ENCODE results near the gene CMA1.
"Not testable (repeated sequence)": the region's sequence is repeated elsewhere in the genome, so short reads cannot be mapped to it uniquely, and the experiment has no call there.

The CMA1 gene

GRCh38 chr14:24508155-24508840 is at the start of gene CMA1:
Gene CMA1, minus strand, starts transcription at chr14:24508265. Its CDS starts 30 bp downstream, at chr14:24508235.
- DNase-seq (ENCODE audit: low spot score), result no peak

GRCh38 chr14:24556756-24557155 is 48.7 kb upstream of the CMA1 start:
- DNase-seq (ENCODE audit: low spot score), result no peak

GRCh38 chr14:24549064-24549463 is 41.0 kb upstream of the CMA1 start:
- not testable (repeated sequence) for DNase-seq (ENCODE audit: low spot score)

- no peak for DNase-seq (ENCODE audit: low spot score)
These were observed 34.4 kb upstream of the CMA1 start for GRCh38 chr14:24542346-24542936.

- no peak for DNase-seq (ENCODE audit: low spot score)
These were observed 27.7 kb upstream of the CMA1 start for GRCh38 chr14:24535737-24536136.

GRCh38 chr14:24534286-24534685 is 26.2 kb upstream of the CMA1 start:
- no peak for DNase-seq (ENCODE audit: low spot score)

GRCh38 chr14:24525877-24526620 is 18.0 kb upstream of the CMA1 start:
- not testable (repeated sequence) for DNase-seq (ENCODE audit: low spot score)

- DNase-seq (ENCODE audit: low spot score), result no peak
These were observed 10.8 kb upstream of the CMA1 start for GRCh38 chr14:24518851-24519250.

GRCh38 chr14:24514209-24514608 is 6.1 kb upstream of the CMA1 start:
- DNase-seq (ENCODE audit: low spot score), result no peak

GRCh38 chr14:24513009-24513408 is 4.9 kb upstream of the CMA1 start:
- DNase-seq (ENCODE audit: low spot score), result peak; percentile 9

- DNase-seq (ENCODE audit: low spot score), result no peak
These were observed 1.6 kb downstream of the CMA1 start for GRCh38 chr14:24506443-24506842.

- DNase-seq (ENCODE audit: low spot score), result no peak
These were observed 3.6 kb downstream of the CMA1 start for GRCh38 chr14:24504425-24504950.

GRCh38 chr14:24491586-24492408 is 16.3 kb downstream of the CMA1 start:
- not testable (repeated sequence) for DNase-seq (ENCODE audit: low spot score)

GRCh38 chr14:24483604-24484252 is 24.3 kb downstream of the CMA1 start:
- peak; percentile 18 for DNase-seq (ENCODE audit: low spot score)

- not testable (repeated sequence) for DNase-seq (ENCODE audit: low spot score)
These were observed 25.3 kb downstream of the CMA1 start for GRCh38 chr14:24482699-24483303.

GRCh38 chr14:24481622-24482324 is 26.3 kb downstream of the CMA1 start:
- DNase-seq (ENCODE audit: low spot score), result peak; percentile 89

- DNase-seq (ENCODE audit: low spot score), result not testable (repeated sequence)
These were observed 28.1 kb downstream of the CMA1 start for GRCh38 chr14:24479999-24480398.

- DNase-seq (ENCODE audit: low spot score), result no peak
These were observed 32.8 kb downstream of the CMA1 start for GRCh38 chr14:24475261-24475660.

- no peak for DNase-seq (ENCODE audit: low spot score)
These were observed 34.9 kb downstream of the CMA1 start for GRCh38 chr14:24473211-24473610.

GRCh38 chr14:24470450-24470849 is 37.6 kb downstream of the CMA1 start:
- not testable (repeated sequence) for DNase-seq (ENCODE audit: low spot score)
